Body of pancreas (tissue), 4 donors: ENCODE measurements around the gene NEUROD4. TPM values are rescaled to one million over a fixed set of nuclear protein-coding genes. Genes with fewer than 3 reads are reported as not detected.
A peak's percentile ranks its signal among the peaks of the same experiment; 100 is the strongest.
"Not testable (repeated sequence)": the region's sequence is repeated elsewhere in the genome, so short reads cannot be mapped to it uniquely, and the experiment has no call there.

Experiments
- ATAC-seq: fragments of 150-250 bp; one replicate; pipeline ENCODE4 v1.9.1; 2016
- DNase-seq, 4 donors: peaks; one replicate each; pipeline ENCODE4 v3.0.0-alpha.2; 2019
- H3K27ac ChIP-seq, 4 donors: fragments of 200-600 bp; sonication (generic); 1 replicate in 3 of 4; 2 replicates in 1 of 4; pipeline versions ENCODE4 v1.5.1 to v1.6.1; 2016 to 2019; ENCODE audit warnings: mild to moderate bottlenecking in 1 of 4, mixed read lengths in 1 of 4, moderate library complexity in 1 of 4
- H3K27me3 ChIP-seq, 2 donors: fragments of 200-600 bp; sonication (generic); one replicate each; pipeline ENCODE4 v1.6.0; 2016; ENCODE audit warnings: mild to moderate bottlenecking in 1 of 2
- H3K36me3 ChIP-seq, 2 donors: fragments of 200-600 bp; sonication (generic); replicated peaks in 1 of 2; 2 replicates each; pipeline ENCODE4 v1.5.1; 2016; ENCODE audit warnings: low read depth in 2 of 2; ENCODE audit not compliant: insufficient read depth in 1 of 2
- H3K4me1 ChIP-seq: fragments of 200-600 bp; sonication (generic); one replicate; pipeline ENCODE4 v1.6.0; 2016
- H3K4me3 ChIP-seq, 2 donors: fragments of 200-600 bp; sonication (generic); 1 replicate in 1 of 2; 2 replicates in 1 of 2; pipeline ENCODE4 v1.5.1; 2016 to 2019
- H3K9me3 ChIP-seq, 3 donors: fragments of 200-600 bp; sonication (generic); 1 replicate in 2 of 3; 2 replicates in 1 of 3; pipeline ENCODE4 v1.5.1; 2016
- POLR2A ChIP-seq, 3 donors: fragments of 450-650 bp; IDR thresholded peaks; one replicate each; pipeline ENCODE4 v1.6.1; 2016; ENCODE audit warnings: antibody characterized with exemption in 3 of 3, mild to moderate bottlenecking in 2 of 3
- WGBS, 2 donors: methylation state at CpG; one replicate each; pipeline ENCODE4 v1.1.5; 2017; 5-methylcytosine and 5-hydroxymethylcytosine counted together
- intact Hi-C: fragments of 100-400 bp; cut with DNase I; formaldehyde crosslinking; loops from one replicate; pipeline ENCODE4 v1.15.1; 2023
- total RNA-seq, 2 donors: library from RNA; depleted of rRNA; stranded (reverse); fragments of >200 nt; gene quantifications; one replicate each; pipeline ENCODE4 v1.1.0, GENCODE V29; 2016
- TF ChIP-seq, protein P1 (sequence below), 7 experiments: fragments of 450-650 bp in 4 of 7; fragments of 200-600 bp in 3 of 7; sonication (generic) in 3 of 7; IDR thresholded peaks; one replicate each; pipeline ENCODE4 v1.5.1; 2016 to 2019; ENCODE audit warnings: antibody characterized with exemption in 7 of 7

NEUROD4 gene
- total RNA-seq, 2 donors from 2014 or later, result not detected

DNA sequence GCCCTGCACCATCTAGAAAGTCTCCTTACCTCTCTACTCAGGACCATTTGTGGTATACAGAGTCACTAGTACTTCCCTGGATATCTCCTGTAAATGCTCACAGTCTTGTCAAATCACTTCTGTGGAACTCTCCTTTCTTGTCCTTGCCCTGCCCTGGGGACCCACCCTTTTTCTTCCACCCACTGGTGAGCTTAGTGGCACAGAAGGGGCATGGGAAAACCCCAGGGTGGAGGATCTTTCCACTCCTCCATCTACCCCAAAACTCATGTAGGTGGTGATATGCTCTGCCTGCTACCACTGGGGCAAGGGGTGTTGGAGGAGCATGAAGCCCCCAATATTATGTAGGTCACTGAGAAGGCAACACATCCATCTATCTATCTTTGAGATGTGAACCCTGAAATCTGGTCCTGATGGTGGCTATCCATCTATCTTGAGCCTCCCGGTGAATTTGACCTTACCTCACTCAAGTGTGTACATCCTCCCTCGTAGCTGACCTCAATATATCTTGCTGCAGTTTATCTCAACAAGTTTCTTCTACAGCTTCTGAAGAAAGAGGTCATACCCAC lies 36.2 kb upstream of the NEUROD4 start:
- WGBS, 2 donors, result 57 to 59% methylated on average over 2 of the region's 2 CpGs
- intact Hi-C loops, result no loop called here
- no peak for ATAC-seq

DNA sequence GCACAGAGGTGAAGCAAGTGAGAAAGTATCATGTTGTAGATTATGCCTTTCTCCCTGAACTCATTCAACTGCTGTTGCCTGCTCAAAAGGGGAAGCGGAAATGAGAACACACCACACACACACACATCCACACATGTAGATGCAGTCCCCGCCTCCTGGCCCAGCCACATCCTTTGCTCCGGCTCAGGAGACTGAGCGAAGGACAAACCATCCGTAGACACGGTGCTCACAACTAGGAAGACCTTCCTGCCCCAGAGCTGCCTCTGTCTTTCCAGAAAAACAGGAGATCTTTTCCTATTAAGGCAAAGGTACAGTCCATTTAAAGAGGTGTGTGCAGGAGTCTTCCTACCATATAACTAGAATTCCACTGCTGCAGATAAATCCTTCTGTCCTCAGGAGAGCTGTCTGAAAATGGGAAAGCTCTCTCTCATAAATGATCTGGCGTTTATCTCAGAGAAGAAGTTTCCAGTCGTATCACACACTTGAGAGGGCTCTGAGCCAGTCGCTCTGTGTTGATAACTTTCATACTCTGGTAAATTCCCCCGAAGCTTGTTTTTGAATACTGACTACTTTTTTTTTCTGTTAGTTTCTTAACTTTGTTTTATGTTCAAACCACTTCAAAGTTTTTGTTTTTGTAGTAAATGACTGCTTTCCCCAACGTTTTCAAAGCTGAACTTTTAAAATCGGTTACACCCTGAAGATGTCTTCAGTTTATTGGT lies 35.0 kb upstream of the NEUROD4 start, which contains the start of gene TESPA1:
Gene TESPA1 (minus strand): TSS at position 105 of the 719 bp plus-strand sequence. CDS start 10,200 bp downstream, outside the sequence.
- 36 to 44% methylated on average over 7 to 12 of the region's 12 CpGs for WGBS, 2 donors

More for the DNA sequence above, 36.2 kb upstream of the NEUROD4 start:
- no peaks in the 10 kb centered on the region for H3K27me3 ChIP-seq
- H3K27ac ChIP-seq, result no peak overlapping the region
- no peak for DNase-seq
- H3K36me3 ChIP-seq, result no peaks in the 10 kb centered on the region
- H3K9me3 ChIP-seq, result no peaks in the 10 kb centered on the region
- H3K4me1 ChIP-seq, result no peaks in the 10 kb centered on the region
- no peak overlapping the region for H3K4me3 ChIP-seq
- TF ChIP-seq, protein P1, sequence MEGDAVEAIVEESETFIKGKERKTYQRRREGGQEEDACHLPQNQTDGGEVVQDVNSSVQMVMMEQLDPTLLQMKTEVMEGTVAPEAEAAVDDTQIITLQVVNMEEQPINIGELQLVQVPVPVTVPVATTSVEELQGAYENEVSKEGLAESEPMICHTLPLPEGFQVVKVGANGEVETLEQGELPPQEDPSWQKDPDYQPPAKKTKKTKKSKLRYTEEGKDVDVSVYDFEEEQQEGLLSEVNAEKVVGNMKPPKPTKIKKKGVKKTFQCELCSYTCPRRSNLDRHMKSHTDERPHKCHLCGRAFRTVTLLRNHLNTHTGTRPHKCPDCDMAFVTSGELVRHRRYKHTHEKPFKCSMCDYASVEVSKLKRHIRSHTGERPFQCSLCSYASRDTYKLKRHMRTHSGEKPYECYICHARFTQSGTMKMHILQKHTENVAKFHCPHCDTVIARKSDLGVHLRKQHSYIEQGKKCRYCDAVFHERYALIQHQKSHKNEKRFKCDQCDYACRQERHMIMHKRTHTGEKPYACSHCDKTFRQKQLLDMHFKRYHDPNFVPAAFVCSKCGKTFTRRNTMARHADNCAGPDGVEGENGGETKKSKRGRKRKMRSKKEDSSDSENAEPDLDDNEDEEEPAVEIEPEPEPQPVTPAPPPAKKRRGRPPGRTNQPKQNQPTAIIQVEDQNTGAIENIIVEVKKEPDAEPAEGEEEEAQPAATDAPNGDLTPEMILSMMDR (IDR thresholded peaks at IDR 0.05), result no peak
- no peak for TF ChIP-seq POLR2A (IDR thresholded peaks at IDR 0.05)

DNA sequence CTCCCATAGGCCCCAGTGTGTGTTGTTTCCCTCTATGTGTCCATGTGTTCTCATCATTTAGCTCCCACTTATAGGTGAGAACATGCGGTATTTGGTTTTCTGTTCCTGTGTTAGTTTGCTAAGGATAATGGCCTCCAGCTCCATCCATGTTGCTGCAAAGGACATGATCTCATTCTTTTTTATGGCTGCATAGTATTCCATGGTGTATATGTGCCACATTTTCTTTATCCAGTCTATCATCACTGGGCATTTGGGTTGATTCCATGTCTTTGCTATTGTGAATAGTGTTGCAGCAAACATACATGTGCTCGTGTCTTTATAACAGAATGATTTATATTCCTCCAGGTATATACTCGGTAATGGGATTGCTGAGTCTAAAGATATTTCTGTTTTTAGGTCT lies 33.0 kb upstream of the NEUROD4 start:
- ATAC-seq, H3K27ac ChIP-seq, H3K36me3 ChIP-seq, DNase-seq, H3K4me3 ChIP-seq, H3K9me3 ChIP-seq, H3K4me1 ChIP-seq, H3K27me3 ChIP-seq, intact Hi-C loops: not testable (repeated sequence)
- 74 to 85% methylated on average over 3 of the region's 3 CpGs for WGBS, 2 donors

More for the DNA sequence above, 35.0 kb upstream of the NEUROD4 start, which contains the start of gene TESPA1:
- peak in 1 of 3 donors; percentile 10 for TF ChIP-seq POLR2A (IDR thresholded peaks at IDR 0.05)
- TF ChIP-seq, protein P1 (IDR thresholded peaks at IDR 0.05), result no peak
- no peaks in the 10 kb centered on the region for H3K4me1 ChIP-seq
- intact Hi-C loops, result no loop called here
- no peaks in the 10 kb centered on the region for H3K27me3 ChIP-seq
- H3K9me3 ChIP-seq, result no peaks in the 10 kb centered on the region
- H3K27ac ChIP-seq, result no peak within 1 kb of the TSS
- peak in 3 of 4 donors; percentile 26 to 55 (median 40) for DNase-seq
- ATAC-seq, result no peak
- no peaks in the 10 kb centered on the region for H3K36me3 ChIP-seq
- no peak within 1 kb of the TSS for H3K4me3 ChIP-seq

DNA sequence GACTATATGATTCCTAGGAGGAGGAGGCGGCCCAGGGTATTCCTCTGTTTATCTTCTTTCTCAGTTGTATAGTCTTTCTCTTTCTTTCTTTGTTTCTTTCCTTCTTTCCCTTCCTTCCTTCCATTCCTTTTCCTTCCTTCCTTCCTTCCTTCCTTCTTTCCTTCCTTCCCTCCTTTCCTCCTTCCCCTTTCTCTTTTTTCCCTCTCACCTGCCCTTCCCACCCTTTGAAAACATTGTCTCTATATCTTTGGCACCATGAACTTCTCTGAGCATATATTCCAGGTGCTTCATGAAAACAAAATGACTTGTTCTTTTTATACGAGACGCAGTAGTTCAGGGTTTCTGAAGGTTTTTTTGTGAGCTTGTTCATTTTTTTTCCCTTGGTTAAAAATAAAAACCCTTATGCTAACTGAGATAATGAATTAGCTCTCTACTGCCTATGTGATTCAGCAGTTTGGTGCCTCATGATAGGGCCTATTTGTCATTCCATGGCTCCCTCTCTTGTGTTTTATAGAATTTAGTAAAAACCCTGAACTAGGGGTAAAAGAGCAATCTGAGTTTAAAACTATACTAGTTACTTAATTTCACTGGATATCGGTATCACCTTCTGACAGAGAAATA lies 32.1 kb upstream of the NEUROD4 start:
- no peak overlapping the region for H3K4me3 ChIP-seq
- no peaks in the 10 kb centered on the region for H3K9me3 ChIP-seq
- intact Hi-C loops, result no loop called here
- DNase-seq, result no peak
- WGBS, 2 donors, result 75 to 83% methylated on average over 4 of the region's 4 CpGs
- no peaks in the 10 kb centered on the region for H3K4me1 ChIP-seq
- H3K36me3 ChIP-seq, result no peaks in the 10 kb centered on the region
- no peak overlapping the region for H3K27ac ChIP-seq
- H3K27me3 ChIP-seq, result no peaks in the 10 kb centered on the region
- ATAC-seq, result no peak
- no peak for TF ChIP-seq POLR2A (IDR thresholded peaks at IDR 0.05)
- TF ChIP-seq, protein P1 (IDR thresholded peaks at IDR 0.05), result no peak

DNA sequence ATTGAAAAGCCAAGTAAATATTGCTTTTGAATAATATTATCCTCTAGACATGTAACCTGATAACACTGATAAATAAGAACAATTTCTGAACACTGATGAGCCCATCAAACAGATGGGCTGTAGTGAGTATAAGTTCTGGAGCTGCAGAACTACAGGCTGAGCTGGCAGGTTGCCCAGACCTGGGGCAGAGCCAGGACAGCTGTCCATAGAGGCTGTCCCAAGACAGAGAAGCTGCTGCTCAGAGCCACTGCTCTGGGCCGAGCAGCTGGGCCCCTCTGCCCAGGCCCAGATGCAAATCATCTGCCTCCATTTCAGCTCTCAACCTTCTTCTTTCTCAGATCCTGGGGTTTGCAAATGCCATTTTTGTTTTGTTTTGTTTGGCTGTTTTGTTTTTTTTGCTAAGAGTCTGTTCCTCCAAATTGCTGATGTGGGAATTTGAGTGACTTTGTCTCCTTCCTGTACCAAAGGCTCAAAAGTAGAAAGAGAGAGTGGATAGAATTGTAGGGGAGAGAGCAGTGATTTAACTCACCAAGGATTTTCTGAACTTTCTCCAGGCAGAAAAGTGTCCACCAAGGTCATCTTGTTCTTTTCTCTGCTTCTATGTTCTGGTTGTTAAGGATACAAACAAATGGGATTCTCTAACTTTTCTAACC lies 31.2 kb upstream of the NEUROD4 start:
- Histone ChIP-seq H3K4me3 (no peak overlapping the region), H3K4me1 (no peaks in the 10 kb centered on the region), H3K27ac (no peak overlapping the region), H3K36me3 (no peaks in the 10 kb centered on the region), H3K9me3 (no peaks in the 10 kb centered on the region), H3K27me3 (no peaks in the 10 kb centered on the region)
- peak; percentile 38 for ATAC-seq
- 6 to 11% methylated on average over 1 of the region's 1 CpG for WGBS, 2 donors
- no peak for TF ChIP-seq POLR2A (IDR thresholded peaks at IDR 0.05)
- TF ChIP-seq, protein P1 (IDR thresholded peaks at IDR 0.05), result no peak
- intact Hi-C loops, result no loop called here
- DNase-seq, result peak; percentile 45 to 74 (median 65)
